NCI-H2029 treated with DMSO at 0.1 percent for 48 hours (cell line): Measurements from ENCODE around the gene DENND4B.
A peak's percentile ranks its signal among the peaks of the same experiment; 100 is the strongest.

Experiments
- DNase-seq: peaks from one replicate; lab custom pipeline; 2025; lab: John Stamatoyannopoulos, UW

DENND4B gene

DNA sequence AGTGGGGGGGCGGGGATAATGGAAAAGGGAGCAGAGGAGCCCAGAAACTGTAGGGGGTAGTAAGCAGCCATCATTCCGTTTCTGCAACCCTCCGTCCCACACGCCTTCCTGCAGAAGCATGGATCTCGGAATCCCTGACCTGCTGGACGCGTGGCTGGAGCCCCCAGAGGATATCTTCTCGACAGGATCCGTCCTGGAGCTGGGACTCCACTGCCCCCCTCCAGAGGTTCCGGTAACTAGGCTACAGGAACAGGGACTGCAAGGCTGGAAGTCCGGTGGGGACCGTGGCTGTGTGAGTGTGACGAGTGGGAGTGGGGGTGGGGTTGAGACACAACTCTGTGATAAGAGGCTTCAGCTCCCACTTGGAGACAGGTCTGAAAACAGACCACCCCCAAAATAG, 21.9 kb upstream of the DENND4B start:
- DNase-seq, result no peak

DNA sequence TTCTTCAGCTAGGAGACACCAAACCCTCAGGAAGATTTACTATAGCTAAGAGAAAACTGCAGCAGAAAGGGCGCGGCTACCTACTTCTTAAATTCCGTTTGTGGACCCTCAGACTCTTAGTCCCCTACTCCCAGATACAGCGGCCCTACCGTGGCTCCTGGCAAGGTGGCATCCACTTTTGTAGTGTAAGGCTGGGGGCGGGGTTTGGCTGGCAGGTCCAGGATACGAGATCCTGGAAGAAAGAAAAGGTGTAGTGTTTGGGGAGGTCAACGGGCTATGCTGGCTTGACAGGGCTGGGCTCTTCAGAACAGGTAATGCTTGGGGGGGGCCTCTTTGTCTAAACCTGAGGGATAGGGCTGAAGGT, 21.5 kb upstream of the DENND4B start:
- DNase-seq, result peak; percentile 73

GRCh38 chr1:153967107-153967999, 20.8 kb upstream of the DENND4B start, which contains the start of gene CREB3L4:
Gene CREB3L4 (plus strand): TSS chr1:153967902. CDS start chr1:153968526, 624 bp downstream.
- DNase-seq, result peak; percentile 93

DNA sequence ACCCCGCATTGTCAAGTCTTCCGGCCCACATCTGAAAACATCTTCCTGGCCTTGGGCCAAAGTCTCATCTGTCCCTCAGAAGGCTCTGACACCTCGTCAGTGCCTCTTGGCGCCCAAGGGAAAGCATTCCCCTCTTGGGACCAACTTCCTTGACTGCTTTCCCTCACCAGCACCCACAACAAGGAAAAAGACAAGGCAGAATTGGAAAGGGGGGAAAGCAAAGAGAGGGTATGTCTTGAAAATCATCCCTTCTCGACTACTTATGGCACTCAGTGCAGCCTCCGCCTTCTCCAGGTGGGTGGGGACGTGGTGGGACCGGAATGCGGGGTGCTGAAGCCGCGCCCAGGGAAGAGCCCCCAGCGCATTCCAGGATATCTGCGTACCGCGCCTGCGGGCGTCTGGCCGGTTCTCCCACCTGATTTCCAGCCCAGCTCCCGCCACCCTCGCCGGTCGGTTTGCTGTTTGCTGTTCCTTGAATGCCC, 17.4 kb upstream of the DENND4B start:
- DNase-seq, result no peak

DNA sequence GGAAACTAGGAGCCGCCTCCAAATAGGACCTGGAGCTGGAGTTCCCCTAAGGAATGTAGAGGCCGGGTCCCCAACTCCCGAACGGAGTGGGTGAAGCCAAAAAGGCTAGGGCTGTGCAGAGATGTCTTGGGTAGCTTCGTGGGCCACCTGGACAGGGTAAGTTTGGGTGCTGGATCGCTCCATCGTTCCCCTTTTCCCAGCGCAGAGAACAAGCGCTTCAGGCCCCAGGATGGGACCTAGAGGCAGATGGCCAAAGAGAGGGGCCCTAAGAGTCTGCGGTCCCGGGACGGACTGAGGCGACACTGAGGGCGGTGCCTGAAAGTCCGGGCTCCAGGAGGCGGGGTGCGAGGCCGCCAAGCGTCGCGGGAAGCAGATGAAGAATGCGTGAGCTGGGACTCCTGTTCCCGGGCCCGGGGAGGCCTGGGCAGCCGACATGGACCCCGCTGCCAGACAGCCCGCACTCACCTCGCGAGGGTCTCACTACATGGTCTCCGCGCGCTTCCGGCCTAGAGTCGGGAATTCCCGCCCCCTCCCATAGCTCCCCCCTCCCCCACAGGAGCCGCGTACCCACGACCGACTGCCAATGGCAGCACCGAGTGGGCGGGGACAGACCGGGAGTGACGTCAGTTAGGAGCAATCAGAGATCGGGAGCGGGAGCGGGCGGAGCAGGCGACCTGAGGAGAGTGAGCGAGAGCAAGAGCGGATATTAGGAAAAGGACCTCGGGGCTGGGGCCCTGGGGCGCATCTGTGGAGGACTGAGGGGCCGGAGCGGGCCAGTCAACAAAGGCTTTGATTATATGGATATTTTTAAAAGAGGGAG, 16.7 kb upstream of the DENND4B start, which contains the start of gene SLC39A1:
SLC39A1 (minus strand) TSS at position 508 of the 820 bp plus-strand sequence. CDS start 822 bp downstream, outside the sequence.
- DNase-seq, result peak; percentile 97

- no peak for DNase-seq
Observed at GRCh38 chr1:153962088-153963029, 15.8 kb upstream of the DENND4B start.

DNA sequence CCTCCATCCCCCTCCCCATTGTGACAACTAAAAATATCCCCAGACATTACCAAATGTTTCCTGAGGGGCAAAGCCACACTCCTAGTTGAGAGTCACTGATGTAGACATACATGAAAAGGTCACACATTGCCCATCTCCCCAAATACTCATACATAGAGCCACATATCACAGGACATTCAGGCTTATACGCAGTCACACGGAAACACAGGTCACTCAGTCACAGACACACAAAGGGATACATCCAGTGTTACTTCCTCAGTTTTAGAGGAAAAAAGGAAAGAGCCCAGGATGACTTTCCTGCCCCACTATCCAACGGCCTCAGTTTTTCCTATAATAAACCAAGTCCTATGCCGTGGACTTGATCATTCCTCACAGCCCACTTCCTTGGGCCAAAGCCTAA, 14.9 kb upstream of the DENND4B start:
- no peak for DNase-seq

GRCh38 chr1:153960206-153960605, 13.7 kb upstream of the DENND4B start:
- no peak for DNase-seq

DNA sequence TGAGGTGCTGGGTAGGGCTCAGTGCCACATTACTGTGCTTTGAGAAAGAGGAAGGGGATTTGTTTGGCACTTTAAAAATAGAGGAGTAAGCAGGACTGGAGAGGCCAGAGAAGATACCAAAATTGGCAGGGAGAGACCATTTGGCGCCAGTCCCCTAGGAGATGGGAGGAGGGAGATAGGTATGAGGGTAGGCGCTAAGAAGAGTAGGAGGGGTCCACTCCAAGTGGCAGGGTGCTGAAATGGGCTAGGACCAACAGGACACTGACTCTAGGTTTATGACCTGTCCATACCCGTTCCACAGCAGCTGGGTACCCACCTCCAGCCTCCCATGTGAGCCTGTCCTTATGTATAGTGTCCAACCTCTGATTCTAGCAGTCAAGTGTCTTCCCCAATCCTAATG, 12.9 kb upstream of the DENND4B start:
- no peak for DNase-seq

DNA sequence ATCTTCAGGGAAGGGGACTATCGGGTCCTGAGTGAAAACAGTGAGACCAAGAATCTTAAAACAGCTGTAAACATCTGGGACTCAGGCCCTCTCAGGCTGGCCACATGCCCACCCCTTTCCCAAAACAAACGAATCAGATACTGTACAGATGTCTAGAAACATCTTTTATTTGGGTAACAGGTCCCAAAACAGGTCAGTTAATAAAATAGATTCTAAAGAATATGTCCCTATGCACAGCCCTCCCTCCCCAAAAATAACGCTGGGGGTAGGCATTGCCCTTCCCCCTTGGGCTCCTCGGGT, 12.4 kb upstream of the DENND4B start:
- DNase-seq, result no peak

DNA sequence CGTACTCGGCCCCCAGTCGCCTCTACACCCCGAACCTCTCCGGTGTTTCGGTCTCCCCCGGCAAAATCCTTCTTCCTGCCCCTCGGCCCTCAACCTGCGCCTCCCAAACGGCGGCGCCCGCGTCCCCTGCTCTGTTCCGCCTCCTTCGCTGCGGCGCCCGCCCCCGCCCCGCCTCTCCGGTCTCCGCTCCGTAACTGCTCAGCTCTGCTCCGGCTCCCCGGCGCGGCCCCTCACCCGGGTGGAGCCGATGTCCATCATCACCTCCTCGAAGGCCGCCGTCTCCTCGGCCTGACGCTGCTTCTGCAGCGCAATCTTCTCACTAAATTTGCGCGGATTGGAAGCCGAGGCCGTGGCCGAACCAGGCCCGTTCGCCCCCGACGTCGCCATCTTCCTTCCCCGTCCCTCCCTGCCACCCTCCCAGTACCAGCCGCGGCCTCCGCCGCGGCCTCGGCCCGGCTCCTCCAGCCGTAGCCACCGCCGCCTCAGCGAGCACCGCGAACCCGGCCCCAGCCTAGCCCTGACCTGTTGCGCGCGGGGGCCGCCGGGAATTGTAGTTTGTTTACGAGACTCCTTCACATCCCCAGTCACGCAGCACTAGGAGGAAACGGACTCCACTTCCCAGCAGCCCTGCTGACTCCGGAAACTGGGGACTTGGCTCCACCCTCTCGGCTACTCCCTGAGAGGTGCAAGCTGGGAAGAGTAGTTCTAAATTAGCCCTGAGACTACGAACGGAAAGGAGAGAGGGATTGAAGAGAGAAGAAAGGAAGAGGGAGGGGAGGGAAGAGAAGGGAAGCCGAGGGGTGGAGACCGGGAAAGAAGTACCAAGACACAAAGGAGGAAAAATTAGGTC, 11.8 kb upstream of the DENND4B start, which contains the start of gene CRTC2:
CRTC2 (minus strand) TSS at position 502 of the 850 bp plus-strand sequence; CDS start at position 387, 115 bp downstream.
- peak; percentile 98 for DNase-seq

GRCh38 chr1:153957744-153958110, 11.2 kb upstream of the DENND4B start:
- no peak for DNase-seq

DNA sequence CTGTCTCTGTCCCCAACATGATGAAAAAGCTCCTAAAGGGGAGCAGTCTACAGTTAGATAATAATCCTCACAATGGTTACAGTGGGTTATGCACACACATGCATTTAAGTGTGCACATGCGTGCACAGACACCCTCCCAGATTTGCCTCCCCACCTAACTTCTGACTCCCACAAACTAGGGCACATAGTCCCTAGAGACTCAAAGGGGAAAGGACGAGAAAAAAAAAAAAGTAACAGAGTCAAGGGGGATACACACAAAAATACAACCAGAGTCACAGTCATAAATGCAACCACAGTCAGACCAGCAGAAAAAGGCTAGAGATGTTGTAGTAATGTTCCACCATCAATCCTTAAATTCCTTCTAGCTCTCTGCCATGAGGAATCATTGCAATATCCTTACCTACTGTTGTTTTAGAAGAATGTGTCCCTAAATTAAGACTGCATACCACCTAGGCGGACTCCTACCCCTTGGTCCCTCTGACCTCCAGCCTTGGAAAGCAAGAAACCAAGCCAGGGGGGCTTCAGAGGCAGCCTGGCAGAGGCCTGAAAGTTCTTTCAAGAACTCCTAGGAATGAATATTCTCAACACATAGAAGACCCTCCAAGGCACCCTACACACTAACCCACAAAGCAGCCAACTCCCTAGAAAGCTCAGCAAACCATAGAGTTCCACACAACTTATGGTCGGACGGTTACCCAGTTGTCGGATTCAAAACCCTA, 10.6 kb upstream of the DENND4B start:
- DNase-seq, result no peak

GRCh38 chr1:153954826-153955225, 8.3 kb upstream of the DENND4B start:
- DNase-seq, result no peak

- no peak for DNase-seq
Observed at GRCh38 chr1:153953859-153954365, 7.4 kb upstream of the DENND4B start.

DNA sequence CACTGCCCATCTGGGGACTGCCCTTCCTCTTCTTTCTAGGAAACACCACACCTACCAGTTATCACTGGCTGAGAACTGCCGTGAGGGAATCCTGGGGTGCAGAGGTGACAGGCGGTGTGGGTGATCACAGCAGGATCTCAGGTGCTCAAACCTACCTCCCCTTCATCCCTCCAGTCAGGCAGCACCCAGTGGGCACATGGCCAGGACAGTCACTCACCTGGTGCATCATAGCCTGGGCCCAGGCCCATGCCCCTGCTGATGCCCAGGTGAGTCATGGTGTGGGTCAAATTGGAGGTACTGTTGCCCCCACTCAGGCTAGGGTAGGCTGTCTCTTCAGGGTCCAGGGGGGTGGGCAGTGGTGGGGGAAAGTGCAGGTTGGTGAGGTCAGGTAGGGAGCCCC, 5.3 kb upstream of the DENND4B start:
- DNase-seq, result no peak

- DNase-seq, result no peak
Observed at GRCh38 chr1:153951183-153951582, 4.7 kb upstream of the DENND4B start.

GRCh38 chr1:153945795-153946621, 510 bp downstream of the DENND4B start:
- DNase-seq, result no peak
